Endothelial cell (in vitro differentiated cells): Measurements from ENCODE around the gene RAC2. TPM values are rescaled to one million over a fixed set of nuclear protein-coding genes. Genes with fewer than 3 reads are reported as not detected.

Source experiments
- DNase-seq: peaks from one replicate; pipeline ENCODE4 v3.0.0; 2021; ENCODE audit warnings: low spot score
- H3K27ac Mint-ChIP-seq: one replicate; pipeline ENCODE4 v1.8.0; 2021; ENCODE audit warnings: mixed read lengths, inconsistent platforms; ENCODE audit not compliant: unreplicated experiment
- H3K27me3 Mint-ChIP-seq: one replicate; pipeline ENCODE4 v1.8.0; 2021; ENCODE audit warnings: mild to moderate bottlenecking, moderate library complexity, mixed read lengths, inconsistent platforms; ENCODE audit not compliant: unreplicated experiment
- H3K36me3 Mint-ChIP-seq: one replicate; pipeline ENCODE4 v1.8.0; 2021; ENCODE audit warnings: mild to moderate bottlenecking, low read depth, mixed read lengths, inconsistent platforms; ENCODE audit not compliant: unreplicated experiment
- H3K4me1 Mint-ChIP-seq: one replicate; pipeline ENCODE4 v1.8.0; 2021; ENCODE audit warnings: mild to moderate bottlenecking, mixed read lengths, inconsistent platforms; ENCODE audit not compliant: unreplicated experiment
- H3K4me3 Mint-ChIP-seq: one replicate; pipeline ENCODE4 v1.8.0; 2021; ENCODE audit warnings: mild to moderate bottlenecking, mixed read lengths, inconsistent platforms; ENCODE audit not compliant: unreplicated experiment
- H3K9me3 Mint-ChIP-seq: one replicate; pipeline ENCODE4 v1.8.0; 2021; ENCODE audit warnings: mixed read lengths, inconsistent platforms; ENCODE audit not compliant: unreplicated experiment
- total RNA-seq: library from RNA; stranded (reverse); fragmentation: NEBNext Ultra II Directional; extraction: Animal tissue kit (Norgen Biotek cat#: 25700); gene quantifications from one replicate; pipeline ENCODE4 v1.2.1, GENCODE V29; 2021; ENCODE audit not compliant: unreplicated experiment
- TF ChIP-seq, protein P1 (sequence below): fragments of 200-600 bp; sonication (generic); IDR thresholded peaks from one replicate; pipeline ENCODE4 v1.5.0; 2021; ENCODE audit warnings: antibody characterized with exemption; ENCODE audit not compliant: unreplicated experiment

RAC2 gene
- total RNA-seq, 1 donor from 2014 or later: 16.6 TPM

DNA sequence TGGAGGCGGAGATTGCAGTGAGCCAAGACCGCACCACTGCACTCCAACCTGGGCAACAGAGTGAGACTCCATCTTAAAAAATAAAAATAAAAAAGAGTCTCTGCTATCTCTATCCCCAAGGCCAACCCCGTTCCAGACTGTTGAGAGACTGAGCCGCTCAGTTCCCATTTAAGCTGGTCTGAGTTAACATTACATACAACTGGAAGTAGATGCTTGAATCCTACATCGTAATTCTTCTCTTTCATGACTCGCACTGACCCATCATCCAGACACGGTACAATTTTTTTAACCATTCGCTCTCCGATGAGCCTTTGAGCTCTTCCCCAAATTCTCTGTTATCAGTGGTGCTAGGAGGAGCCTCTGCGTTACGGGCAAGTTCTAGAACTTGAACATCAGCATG lies 33.3 kb upstream of the RAC2 start:
- peaks cover 4% of the 10 kb centered on the region for H3K4me1 Mint-ChIP-seq
- no peaks in the 10 kb centered on the region for H3K9me3 Mint-ChIP-seq
- H3K27ac Mint-ChIP-seq: no peak overlapping the region
- peaks cover 4% of the 10 kb centered on the region for H3K27me3 Mint-ChIP-seq
- H3K4me3 Mint-ChIP-seq: no peak overlapping the region
- H3K36me3 Mint-ChIP-seq: no peaks in the 10 kb centered on the region
- TF ChIP-seq, protein P1, sequence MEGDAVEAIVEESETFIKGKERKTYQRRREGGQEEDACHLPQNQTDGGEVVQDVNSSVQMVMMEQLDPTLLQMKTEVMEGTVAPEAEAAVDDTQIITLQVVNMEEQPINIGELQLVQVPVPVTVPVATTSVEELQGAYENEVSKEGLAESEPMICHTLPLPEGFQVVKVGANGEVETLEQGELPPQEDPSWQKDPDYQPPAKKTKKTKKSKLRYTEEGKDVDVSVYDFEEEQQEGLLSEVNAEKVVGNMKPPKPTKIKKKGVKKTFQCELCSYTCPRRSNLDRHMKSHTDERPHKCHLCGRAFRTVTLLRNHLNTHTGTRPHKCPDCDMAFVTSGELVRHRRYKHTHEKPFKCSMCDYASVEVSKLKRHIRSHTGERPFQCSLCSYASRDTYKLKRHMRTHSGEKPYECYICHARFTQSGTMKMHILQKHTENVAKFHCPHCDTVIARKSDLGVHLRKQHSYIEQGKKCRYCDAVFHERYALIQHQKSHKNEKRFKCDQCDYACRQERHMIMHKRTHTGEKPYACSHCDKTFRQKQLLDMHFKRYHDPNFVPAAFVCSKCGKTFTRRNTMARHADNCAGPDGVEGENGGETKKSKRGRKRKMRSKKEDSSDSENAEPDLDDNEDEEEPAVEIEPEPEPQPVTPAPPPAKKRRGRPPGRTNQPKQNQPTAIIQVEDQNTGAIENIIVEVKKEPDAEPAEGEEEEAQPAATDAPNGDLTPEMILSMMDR: no peak
- no peak for DNase-seq

DNA sequence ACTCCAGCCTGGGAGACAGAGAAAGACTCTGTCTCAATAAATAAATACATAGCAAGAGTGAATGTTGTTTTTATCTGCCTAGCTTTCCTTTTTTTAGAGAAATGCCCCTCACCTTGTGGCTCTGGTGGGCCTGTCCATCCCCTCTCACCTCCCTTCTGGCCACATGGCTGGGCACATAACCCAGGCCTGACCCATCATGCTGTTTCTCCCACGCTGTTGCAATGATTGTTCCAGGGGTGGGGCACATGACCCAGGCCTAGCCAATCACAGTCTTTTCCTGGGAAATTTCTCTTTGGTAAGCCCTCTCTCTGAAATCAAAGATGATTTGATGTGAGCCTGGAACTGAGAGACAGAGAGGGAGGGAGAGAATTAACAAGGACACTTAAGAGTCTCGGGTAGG lies 32.7 kb upstream of the RAC2 start:
- Mint-ChIP-seq H3K9me3 (no peaks in the 10 kb centered on the region), H3K27ac (no peak overlapping the region), H3K4me3 (no peak overlapping the region), H3K4me1 (no peaks in the 10 kb centered on the region), H3K27me3 (no peaks in the 10 kb centered on the region), H3K36me3 (no peaks in the 10 kb centered on the region)
- no peak for DNase-seq
- TF ChIP-seq, protein P1: no peak

DNA sequence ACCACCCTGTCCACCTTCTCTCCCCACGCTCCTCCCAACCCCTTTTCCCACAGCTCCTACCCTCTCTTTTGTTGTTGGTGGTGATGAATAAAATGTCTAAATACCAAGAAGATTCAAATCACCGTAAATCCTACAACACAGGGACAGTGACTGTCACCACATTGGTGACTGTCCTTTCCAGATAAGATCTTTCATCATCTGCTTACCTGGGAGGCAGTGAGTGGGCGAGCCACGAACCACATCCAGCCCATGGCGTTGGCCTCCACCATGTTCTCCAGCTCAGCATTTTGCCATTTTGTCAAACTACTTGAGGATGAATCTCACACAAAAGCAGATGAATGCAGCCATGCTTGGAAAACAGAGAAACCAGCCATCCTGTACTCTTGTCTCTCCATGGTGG lies 31.6 kb upstream of the RAC2 start:
- DNase-seq: no peak
- Mint-ChIP-seq H3K27me3 (no peaks in the 10 kb centered on the region), H3K36me3 (no peaks in the 10 kb centered on the region), H3K4me3 (no peak overlapping the region), H3K27ac (no peak overlapping the region), H3K9me3 (no peaks in the 10 kb centered on the region), H3K4me1 (no peaks in the 10 kb centered on the region)
- TF ChIP-seq, protein P1: no peak

DNA sequence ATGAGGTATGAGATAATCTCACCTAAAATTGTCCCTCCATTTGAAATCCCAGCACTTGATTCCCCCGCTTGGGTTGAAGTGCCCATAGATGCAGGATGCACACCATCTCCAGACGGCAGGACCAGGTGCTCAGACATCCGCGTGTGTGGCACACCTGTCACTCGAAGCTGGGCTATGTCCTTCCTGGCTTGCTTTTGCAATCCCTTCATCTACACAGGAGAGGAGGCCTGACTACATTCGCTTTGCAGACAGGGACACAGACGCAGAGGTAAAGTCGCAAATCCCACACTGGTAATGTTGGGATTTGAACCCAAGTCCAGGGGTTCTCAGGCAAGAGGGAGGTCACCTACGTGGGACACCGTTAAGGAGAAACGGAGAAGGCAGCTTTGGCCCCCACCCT lies 31.1 kb upstream of the RAC2 start:
- Mint-ChIP-seq H3K9me3 (no peaks in the 10 kb centered on the region), H3K27ac (no peak overlapping the region), H3K27me3 (no peaks in the 10 kb centered on the region), H3K4me3 (no peak overlapping the region), H3K36me3 (no peaks in the 10 kb centered on the region), H3K4me1 (no peaks in the 10 kb centered on the region)
- no peak for DNase-seq
- TF ChIP-seq, protein P1: no peak

GRCh38 chr22:37274380-37274862 lies 30.4 kb upstream of the RAC2 start:
- no peaks in the 10 kb centered on the region for H3K27me3 Mint-ChIP-seq
- TF ChIP-seq, protein P1: no peak
- DNase-seq: no peak
- no peaks in the 10 kb centered on the region for H3K36me3 Mint-ChIP-seq
- H3K9me3 Mint-ChIP-seq: no peaks in the 10 kb centered on the region
- H3K4me1 Mint-ChIP-seq: no peaks in the 10 kb centered on the region
- no peak overlapping the region for H3K4me3 Mint-ChIP-seq
- H3K27ac Mint-ChIP-seq: peak overlapping the region; percentile 50
